Mesothelial cell of epicardium (in vitro differentiated cells): Measurements from ENCODE around the gene CCDC70. TPM values are rescaled to one million over a fixed set of nuclear protein-coding genes. Genes with fewer than 3 reads are reported as not detected.

Experiments used
- DNase-seq, 2 experiments: peaks; one replicate each; pipeline ENCODE4 v3.0.0; 2021; ENCODE audit warnings: low spot score in 2 of 2; ENCODE audit not compliant: unreplicated experiment in 2 of 2
- H3K27ac Mint-ChIP-seq: 2 replicates; pipeline ENCODE4 v1.8.0; 2021; ENCODE audit warnings: mixed read lengths
- H3K27me3 Mint-ChIP-seq: 2 replicates; pipeline ENCODE4 v1.8.0; 2021; ENCODE audit warnings: low read depth, mixed read lengths
- H3K36me3 Mint-ChIP-seq: 2 replicates; pipeline ENCODE4 v1.8.0; 2021; ENCODE audit warnings: mixed read lengths
- H3K4me1 Mint-ChIP-seq: 2 replicates; pipeline ENCODE4 v1.8.0; 2021; ENCODE audit warnings: mixed read lengths
- H3K4me3 Mint-ChIP-seq: 2 replicates; pipeline ENCODE4 v1.8.0; 2021; ENCODE audit warnings: mild to moderate bottlenecking, moderate library complexity, mixed read lengths
- H3K9me3 Mint-ChIP-seq: 2 replicates; pipeline ENCODE4 v1.8.0; 2021; ENCODE audit warnings: mixed read lengths
- total RNA-seq: library from RNA; stranded (reverse); gene quantifications from 3 replicates; pipeline ENCODE4 v1.2.1, GENCODE V29; 2021
- TF ChIP-seq, protein P1 (sequence below): fragments of 200-600 bp; sonication (generic); IDR thresholded peaks from one replicate; pipeline ENCODE4 v1.5.0; 2021; ENCODE audit warnings: antibody characterized with exemption; ENCODE audit not compliant: unreplicated experiment

The CCDC70 gene
- total RNA-seq, 1 donor from 2014 or later = not detected

DNA sequence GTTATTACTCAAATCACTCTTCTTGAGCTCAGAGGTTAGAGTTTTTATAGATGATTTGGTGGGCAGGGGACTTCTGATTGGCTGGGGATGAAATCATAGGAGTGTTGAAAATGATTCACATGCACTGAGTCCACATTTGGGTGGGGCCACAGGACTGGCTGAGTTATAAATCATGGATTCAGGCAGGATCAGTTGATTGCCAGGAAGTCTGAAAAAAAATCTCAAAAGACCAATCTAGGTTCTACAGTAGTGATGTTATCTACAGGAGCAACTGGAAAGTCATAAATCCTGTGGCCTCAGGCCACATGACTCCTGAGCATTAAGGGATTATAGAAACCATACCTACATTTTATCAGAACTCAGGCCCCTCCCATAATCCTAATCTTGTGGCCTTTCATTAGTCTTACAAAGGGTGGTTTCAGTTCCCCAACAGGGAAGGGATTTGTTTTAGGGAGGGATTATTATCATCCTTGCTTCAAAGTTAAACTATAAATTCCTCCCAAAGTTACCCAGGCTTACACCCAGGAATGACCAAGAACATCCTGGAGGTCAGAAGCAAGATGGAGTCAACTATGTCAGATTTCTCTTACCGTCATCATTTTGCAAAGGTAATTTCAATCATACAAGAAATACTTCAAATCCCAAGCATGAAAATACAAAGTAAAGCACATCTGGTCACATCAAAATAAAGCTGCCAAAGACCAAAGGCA is 5.6 kb upstream of the CCDC70 start:
- H3K36me3 Mint-ChIP-seq = peaks cover 13% of the 10 kb centered on the region
- no peak overlapping the region for H3K27ac Mint-ChIP-seq
- DNase-seq = no peak
- no peaks in the 10 kb centered on the region for H3K4me1 Mint-ChIP-seq
- H3K4me3 Mint-ChIP-seq = no peak overlapping the region
- H3K9me3 Mint-ChIP-seq = peaks cover 23% of the 10 kb centered on the region
- peaks cover 6% of the 10 kb centered on the region for H3K27me3 Mint-ChIP-seq
- TF ChIP-seq, protein P1, sequence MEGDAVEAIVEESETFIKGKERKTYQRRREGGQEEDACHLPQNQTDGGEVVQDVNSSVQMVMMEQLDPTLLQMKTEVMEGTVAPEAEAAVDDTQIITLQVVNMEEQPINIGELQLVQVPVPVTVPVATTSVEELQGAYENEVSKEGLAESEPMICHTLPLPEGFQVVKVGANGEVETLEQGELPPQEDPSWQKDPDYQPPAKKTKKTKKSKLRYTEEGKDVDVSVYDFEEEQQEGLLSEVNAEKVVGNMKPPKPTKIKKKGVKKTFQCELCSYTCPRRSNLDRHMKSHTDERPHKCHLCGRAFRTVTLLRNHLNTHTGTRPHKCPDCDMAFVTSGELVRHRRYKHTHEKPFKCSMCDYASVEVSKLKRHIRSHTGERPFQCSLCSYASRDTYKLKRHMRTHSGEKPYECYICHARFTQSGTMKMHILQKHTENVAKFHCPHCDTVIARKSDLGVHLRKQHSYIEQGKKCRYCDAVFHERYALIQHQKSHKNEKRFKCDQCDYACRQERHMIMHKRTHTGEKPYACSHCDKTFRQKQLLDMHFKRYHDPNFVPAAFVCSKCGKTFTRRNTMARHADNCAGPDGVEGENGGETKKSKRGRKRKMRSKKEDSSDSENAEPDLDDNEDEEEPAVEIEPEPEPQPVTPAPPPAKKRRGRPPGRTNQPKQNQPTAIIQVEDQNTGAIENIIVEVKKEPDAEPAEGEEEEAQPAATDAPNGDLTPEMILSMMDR = no peak

DNA sequence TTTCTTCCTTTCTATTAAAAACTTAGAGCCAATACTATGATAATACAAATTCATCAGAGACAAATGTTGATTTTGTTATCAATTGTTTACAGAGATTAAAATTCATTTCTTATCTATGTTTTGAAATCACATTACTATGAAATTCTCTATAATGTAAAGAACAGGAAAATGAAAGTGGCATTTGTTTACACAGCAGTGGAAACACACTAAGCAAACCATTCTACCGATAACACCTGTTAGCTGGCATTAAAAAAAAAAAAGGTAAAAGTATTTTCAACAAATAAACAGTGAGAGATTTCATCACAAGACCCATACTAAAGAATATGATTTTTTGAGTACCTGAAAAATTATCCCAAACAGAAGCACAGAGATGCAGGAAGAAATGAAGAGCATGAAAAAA is 4.8 kb upstream of the CCDC70 start:
- no peaks in the 10 kb centered on the region for H3K4me1 Mint-ChIP-seq
- H3K36me3 Mint-ChIP-seq = peaks cover 13% of the 10 kb centered on the region
- H3K4me3 Mint-ChIP-seq = no peak overlapping the region
- DNase-seq = no peak
- peaks cover 6% of the 10 kb centered on the region for H3K27me3 Mint-ChIP-seq
- TF ChIP-seq, protein P1 = no peak
- H3K27ac Mint-ChIP-seq = no peak overlapping the region
- peaks cover 23% of the 10 kb centered on the region for H3K9me3 Mint-ChIP-seq

DNA sequence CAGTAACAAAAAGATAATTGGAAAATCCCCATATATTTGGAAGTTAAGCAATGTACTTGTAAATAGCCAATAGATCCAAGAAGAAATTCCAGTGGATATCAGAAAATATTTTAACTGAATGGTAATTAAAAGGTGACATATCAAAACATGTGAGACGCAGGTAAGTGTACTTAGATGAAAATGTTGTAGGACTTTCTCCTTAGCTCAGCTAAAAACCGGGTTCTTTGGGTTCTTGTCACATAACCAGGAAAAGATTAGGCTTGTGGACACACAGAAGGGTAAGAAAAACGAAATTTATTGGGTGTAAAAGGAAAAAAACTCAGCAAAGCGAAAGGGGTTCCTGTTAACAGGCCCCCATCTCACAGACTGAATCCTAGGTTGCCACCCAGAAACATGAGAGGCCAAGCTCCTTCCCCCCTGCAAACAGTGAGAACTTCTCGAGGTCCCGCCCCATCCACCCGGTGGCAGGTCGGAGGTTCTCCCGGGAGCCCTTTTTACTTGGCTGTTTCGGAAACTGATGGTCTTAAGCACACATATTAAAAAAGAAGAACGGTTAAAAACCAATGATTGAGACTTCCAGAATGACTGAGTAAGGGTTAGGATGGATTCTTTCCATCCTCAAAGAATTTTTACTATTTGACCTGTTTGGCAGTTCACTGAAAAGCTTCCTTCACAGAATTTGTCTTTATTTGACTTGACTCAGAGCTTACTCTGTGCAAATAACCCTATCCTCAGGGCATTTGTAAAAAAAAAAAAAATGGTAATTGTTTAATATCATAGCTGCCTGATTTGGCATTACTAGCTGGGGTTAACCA is 3.1 kb upstream of the CCDC70 start:
- Mint-ChIP-seq H3K27ac (no peak overlapping the region), H3K4me3 (no peak overlapping the region), H3K27me3 (peaks cover 6% of the 10 kb centered on the region), H3K9me3 (peaks cover 23% of the 10 kb centered on the region), H3K36me3 (peaks cover 13% of the 10 kb centered on the region), H3K4me1 (no peaks in the 10 kb centered on the region)
- no peak for DNase-seq
- TF ChIP-seq, protein P1 = no peak

DNA sequence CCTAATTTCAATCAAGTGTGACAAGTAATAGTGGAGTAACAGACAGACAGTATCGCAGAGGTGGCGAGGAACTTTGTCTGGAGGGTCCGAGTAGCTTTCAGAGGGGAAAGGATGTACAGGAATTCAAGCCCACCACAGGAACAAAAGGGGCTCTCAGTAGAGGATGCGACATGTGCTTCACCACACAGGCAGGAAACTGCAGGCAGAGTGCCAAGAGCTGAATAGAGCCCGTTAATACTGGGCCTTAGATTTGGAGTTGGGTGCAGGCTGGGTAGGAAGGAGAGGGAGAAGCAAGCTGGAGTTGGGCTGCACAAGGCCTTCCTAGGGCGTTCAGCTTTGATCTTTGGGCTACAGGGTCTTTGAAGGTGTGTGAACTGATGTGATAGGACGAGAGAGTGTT is 1.2 kb downstream of the CCDC70 start:
- H3K9me3 Mint-ChIP-seq = no peaks in the 10 kb centered on the region
- TF ChIP-seq, protein P1 = no peak
- no peak for DNase-seq
- H3K4me1 Mint-ChIP-seq = no peaks in the 10 kb centered on the region
- peaks cover 5% of the 10 kb centered on the region for H3K27me3 Mint-ChIP-seq
- H3K27ac Mint-ChIP-seq = no peak overlapping the region
- no peaks in the 10 kb centered on the region for H3K36me3 Mint-ChIP-seq
- no peak overlapping the region for H3K4me3 Mint-ChIP-seq

DNA sequence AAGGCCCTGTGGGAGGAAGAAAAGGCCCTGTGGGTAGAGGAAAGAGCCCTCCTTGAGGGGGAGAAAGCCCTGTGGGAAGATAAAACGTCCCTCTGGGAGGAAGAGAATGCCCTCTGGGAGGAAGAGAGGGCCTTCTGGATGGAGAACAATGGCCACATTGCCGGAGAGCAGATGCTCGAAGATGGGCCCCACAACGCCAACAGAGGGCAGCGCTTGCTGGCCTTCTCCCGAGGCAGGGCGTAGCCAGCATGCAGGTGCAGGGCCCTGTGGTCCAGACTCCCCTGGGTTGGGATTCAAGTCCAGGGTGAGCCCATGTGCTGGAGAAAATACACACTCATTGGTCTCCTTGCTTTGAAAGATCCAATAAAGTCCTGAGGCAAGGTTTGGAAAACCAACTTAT is 4.1 kb downstream of the CCDC70 start:
- DNase-seq = no peak
- Mint-ChIP-seq H3K4me1 (no peaks in the 10 kb centered on the region), H3K27me3 (no peaks in the 10 kb centered on the region), H3K9me3 (no peaks in the 10 kb centered on the region), H3K27ac (no peak overlapping the region), H3K4me3 (no peak overlapping the region), H3K36me3 (no peaks in the 10 kb centered on the region)
- TF ChIP-seq, protein P1 = no peak
